HCT116 (cell line): ENCODE results near the gene ZCCHC3. TPM values are rescaled to one million over a fixed set of nuclear protein-coding genes. Genes with fewer than 3 reads are reported as not detected.

ENCODE experiments used
- ATAC-seq: fragments of 200-7000 bp; cut with Tn5 transposase; 2 replicates; pipeline ENCODE4 v1.9.1; 2020; ENCODE audit warnings: mild to moderate bottlenecking, moderate library complexity
- BruUV-seq: library from RNA; stranded (reverse); fragments of 400-500 nt; replicated peaks from 2 replicates; lab custom pipeline; 2021; lab: Mats Ljungman, UMichigan
- CTCF ChIA-PET: fragments of 300-600 bp; sonication (Branson Sonifier 250); formaldehyde crosslinking; loops from one replicate; lab custom pipeline; 2021; ENCODE audit warnings: antibody characterized with exemption; lab: Charles Lee
- POLR2A ChIA-PET: fragments of 300-600, 350-600 bp; sonication (Branson Sonifier 250); formaldehyde crosslinking; loops from one replicate; lab custom pipeline; 2021; ENCODE audit warnings: antibody characterized with exemption; lab: Charles Lee
- RAD21 ChIA-PET, 2 experiments: fragments of 300-600 bp; sonication (Branson Sonifier 250); formaldehyde crosslinking; loops; one replicate each; lab custom pipeline; 2023; ENCODE audit warnings: low total read pairs in 2 of 2; ENCODE audit not compliant: uncharacterized antibody in 2 of 2, unreplicated experiment in 2 of 2, low non-redundant PET in 1 of 2; lab: Charles Lee
- DNase-seq: peaks from one replicate; pipeline ENCODE4 v3.0.0-alpha.2; 2010; ENCODE audit warnings: low read depth, low spot score
- H2AFZ ChIP-seq: fragments of 200-600 bp; shearing (Covaris generic), sonication (generic); 2 replicates; pipeline ENCODE4 v1.6.1; 2017; ENCODE audit warnings: low read depth, mixed run types, mixed read lengths, antibody characterized with exemption, low read length; ENCODE audit not compliant: poor library complexity, severe bottlenecking
- H3K27ac ChIP-seq: 2 replicates; pipeline ENCODE4 v1.5.1; 2012; ENCODE audit warnings: low read depth, low read length
- H3K27me3 ChIP-seq: fragments of 200-600 bp; sonication (generic); 2 replicates; pipeline ENCODE4 v1.6.1; 2016; ENCODE audit warnings: mixed run types, low read length, mixed read lengths; ENCODE audit not compliant: insufficient read depth
- H3K36me3 ChIP-seq, 2 experiments: fragments of 200-500 bp in 1 of 2; fragments of 200-600 bp in 1 of 2; sonication (Bioruptor generic) in 1 of 2; sonication (generic) in 1 of 2; 2 replicates each; pipeline versions ENCODE4 v1.5.1 to v1.6.1; 2014 to 2016; ENCODE audit warnings: low read length in 2 of 2, inconsistent platforms in 1 of 2, mixed read lengths in 1 of 2, mixed run types in 1 of 2; ENCODE audit not compliant: insufficient read depth in 2 of 2, control insufficient read depth in 1 of 2
- H3K4me1 ChIP-seq, 2 experiments: fragments of 200-600 bp in 1 of 2; sonication (generic) in 1 of 2; 2 replicates each; pipeline versions ENCODE4 v1.5.1 to v1.6.1; 2012 to 2017; ENCODE audit warnings: low read length in 2 of 2, inconsistent platforms in 1 of 2, mild to moderate bottlenecking in 1 of 2, mixed read lengths in 1 of 2, mixed run types in 1 of 2, moderate library complexity in 1 of 2; ENCODE audit not compliant: insufficient read depth in 2 of 2, control insufficient read depth in 1 of 2
- H3K4me2 ChIP-seq: fragments of 200-600 bp; sonication (generic); 2 replicates; pipeline ENCODE4 v1.6.1; 2017; ENCODE audit warnings: mixed run types, low read length, mixed read lengths
- H3K4me3 ChIP-seq, 2 experiments: fragments of 200-600 bp in 1 of 2; sonication (generic) in 1 of 2; replicated peaks in 1 of 2; 2 replicates each; pipeline ENCODE4 v1.5.1; 2011 to 2016; ENCODE audit warnings: low read length in 2 of 2, control low read depth in 1 of 2, low read depth in 1 of 2, mild to moderate bottlenecking in 1 of 2, mixed read lengths in 1 of 2, mixed run types in 1 of 2
- H3K79me2 ChIP-seq: fragments of 200-600 bp; sonication (generic); 2 replicates; pipeline ENCODE4 v1.6.1; 2017; ENCODE audit warnings: mild to moderate bottlenecking, mixed run types, low read length, moderate library complexity, mixed read lengths; ENCODE audit not compliant: insufficient read depth
- H3K9ac ChIP-seq: fragments of 200-600 bp; sonication (generic); 2 replicates; pipeline ENCODE4 v1.6.1; 2016; ENCODE audit warnings: low read length, mixed read lengths
- H3K9me2 ChIP-seq: fragments of 200-600 bp; sonication (generic), shearing (Covaris generic); 2 replicates; pipeline ENCODE4 v1.6.1; 2017; ENCODE audit warnings: mixed run types, mild to moderate bottlenecking, moderate library complexity; ENCODE audit not compliant: insufficient read depth
- H3K9me3 ChIP-seq, 2 experiments: fragments of 200-500 bp in 1 of 2; fragments of 200-600 bp in 1 of 2; sonication (Bioruptor generic) in 1 of 2; sonication (generic) in 1 of 2; 2 replicates each; pipeline ENCODE4 v1.6.1; 2014 to 2017; ENCODE audit warnings: low read length in 2 of 2, mixed read lengths in 2 of 2, inconsistent platforms in 1 of 2, low read depth in 1 of 2, mild to moderate bottlenecking in 1 of 2, mixed run types in 1 of 2, moderate library complexity in 1 of 2; ENCODE audit not compliant: control insufficient read depth in 1 of 2, insufficient read depth in 1 of 2
- H4K20me1 ChIP-seq: fragments of 200-600 bp; sonication (generic), shearing (Covaris generic); 2 replicates; pipeline ENCODE4 v1.6.1; 2017; ENCODE audit warnings: mixed run types, mild to moderate bottlenecking, moderate library complexity; ENCODE audit not compliant: insufficient read depth
- ATF3 ChIP-seq: IDR thresholded peaks from 2 replicates; pipeline ENCODE4 v1.6.1; 2012
- EZH2 ChIP-seq: fragments of 200-600 bp; sonication (generic); IDR thresholded peaks from 2 replicates; pipeline ENCODE4 v1.6.1; 2017; ENCODE audit warnings: antibody characterized with exemption, mixed run types
- EZH2phosphoT487 ChIP-seq: fragments of 200-600 bp; IDR thresholded peaks from 2 replicates; pipeline ENCODE4 v1.6.1; 2018; ENCODE audit warnings: antibody characterized with exemption, borderline replicate concordance
- FOSL1 ChIP-seq: IDR thresholded peaks from 2 replicates; pipeline ENCODE4 v1.6.1; 2012; ENCODE audit warnings: low read depth
- POLR2A ChIP-seq: IDR thresholded peaks from 2 replicates; pipeline ENCODE4 v1.7.0; 2011; ENCODE audit warnings: borderline replicate concordance; ENCODE audit not compliant: insufficient read depth, insufficient read length; ENCODE audit errors: extremely low read depth
- RAD21 ChIP-seq: IDR thresholded peaks from 2 replicates; pipeline ENCODE4 v1.6.1; 2012; ENCODE audit warnings: low read depth, mild to moderate bottlenecking
- REST ChIP-seq: IDR thresholded peaks from 2 replicates; pipeline ENCODE4 v1.6.1; 2012; ENCODE audit warnings: low read depth
- SRF ChIP-seq: IDR thresholded peaks from 2 replicates; pipeline ENCODE4 v1.6.1; 2012; ENCODE audit warnings: low read depth
- TCF7L2 ChIP-seq: IDR thresholded peaks from 2 replicates; pipeline ENCODE4 v1.7.0; 2011; ENCODE audit warnings: borderline replicate concordance, inconsistent platforms; ENCODE audit not compliant: insufficient read depth, insufficient read length; ENCODE audit errors: extremely low read depth
- YY1 ChIP-seq: IDR thresholded peaks from 2 replicates; pipeline ENCODE4 v1.6.1; 2011; ENCODE audit warnings: low read length, low read depth, moderate library complexity, mild to moderate bottlenecking; ENCODE audit not compliant: insufficient replicate concordance; ENCODE audit errors: extremely low read depth
- ZBTB33 ChIP-seq: IDR thresholded peaks from 2 replicates; pipeline ENCODE4 v1.6.1; 2011; ENCODE audit warnings: mild to moderate bottlenecking, low read length, moderate library complexity; ENCODE audit not compliant: insufficient replicate concordance; ENCODE audit errors: extremely low read depth
- intact Hi-C: fragments of 100-400 bp; cut with micrococcal nuclease; formaldehyde crosslinking; loops from 2 replicates; pipeline ENCODE4 v1.10.0; 2022
- total RNA-seq: library from RNA; stranded (reverse); gene quantifications from one replicate; pipeline ENCODE4 v1.2.1, GENCODE V29; 2021; ENCODE audit not compliant: unreplicated experiment

The ZCCHC3 gene
- total RNA-seq, 1 experiment from 2014 or later: 19.3 TPM

GRCh38 chr20:284172-284571 is 13.2 kb upstream of the ZCCHC3 start:
- Histone ChIP-seq H3K27ac (no peak overlapping the region), H3K9me3 (no peaks in the 10 kb centered on the region), H3K79me2 (no peaks in the 10 kb centered on the region), H3K36me3 (peaks cover 3 to 12% of the 10 kb centered on the region in 2 experiments; a peak in 2 of 4 replicates), H3K4me1 (peaks cover under 1 to 2% of the 10 kb centered on the region in 2 experiments), H4K20me1 (no peaks in the 10 kb centered on the region), H2AFZ (no peak overlapping the region), H3K9me2 (no peaks in the 10 kb centered on the region), H3K27me3 (no peaks in the 10 kb centered on the region), H3K4me3 (no peak overlapping the region), H3K4me2 (no peak overlapping the region), H3K9ac (no peak overlapping the region)
- BruUV-seq: no TSS peak
- intact Hi-C loops: no loop called here
- TF ChIP-seq SRF: no peak
- no peak for TF ChIP-seq REST
- no peak for TF ChIP-seq TCF7L2
- TF ChIP-seq FOSL1: no peak
- TF ChIP-seq RAD21: no peak
- no peak for TF ChIP-seq ATF3
- TF ChIP-seq ZBTB33: no peak
- TF ChIP-seq YY1: no peak
- TF ChIP-seq EZH2: no peak
- TF ChIP-seq EZH2phosphoT487: no peak
- TF ChIP-seq POLR2A: no peak
- ChIA-PET POLR2A (no interaction called here), CTCF (no interaction called here), RAD21 (no interaction called here)
- ATAC-seq (no peak), DNase-seq (no peak)
